Spleen (tissue), 7 donors: ENCODE results near the gene PHLDB1.

Source experiments
- CTCF ChIP-seq, 11 experiments: fragments of 200-600 bp in 7 of 11; fragments of 450-650 bp in 4 of 11; sonication (generic) in 4 of 11; IDR thresholded peaks in 8 of 11; conservative IDR thresholded peaks in 3 of 11; 1 replicate in 7 of 11; 2 replicates in 4 of 11; pipeline versions ENCODE4 v1.4.0 to v1.8.0; 2016 to 2021; ENCODE audit warnings: antibody characterized with exemption in 11 of 11, inconsistent platforms in 4 of 11, mild to moderate bottlenecking in 1 of 11
- POLR2A ChIP-seq, 3 donors: fragments of 450-650 bp; IDR thresholded peaks; one replicate each; pipeline ENCODE4 v1.5.1; 2017; ENCODE audit warnings: antibody characterized with exemption in 3 of 3, mild to moderate bottlenecking in 1 of 3
- POLR2AphosphoS5 ChIP-seq, 3 donors: sonication (generic); formaldehyde crosslinking; IDR thresholded peaks; one replicate each; pipeline ENCODE4 v1.5.1; 2017; ENCODE audit warnings: antibody characterized with exemption in 3 of 3
- donor health status: DM: no; HTN: no; CAD: no; lungs with moderate emphysema.
- donor health status: DM: no; HTN: no; CAD: no.
- donor health status: DM: no; HTN: no; CAD: no.

GRCh38 chr11:118621784-118622375 lies 14.5 kb downstream of the PHLDB1 start:
- TF ChIP-seq CTCF (IDR thresholded peaks at IDR 0.05 in 8 of 11, conservative IDR thresholded peaks at IDR 0.05 in 3 of 11) (no peak), POLR2A (IDR thresholded peaks at IDR 0.05) (no peak), POLR2AphosphoS5 (IDR thresholded peaks at IDR 0.05) (no peak)
